Hepatocyte (in vitro differentiated cells): Measurements from ENCODE around the gene CACNA2D1.

Experiments used
- CTCF ChIP-seq: fragments of 200-600 bp; sonication (generic); IDR thresholded peaks from 2 replicates; pipeline ENCODE4 v1.5.1; 2016; ENCODE audit warnings: antibody characterized with exemption, mild to moderate bottlenecking; ENCODE audit not compliant: poor library complexity
- EZH2 ChIP-seq: fragments of 200-600 bp; sonication (generic); IDR thresholded peaks from 2 replicates; pipeline ENCODE4 v1.6.1; 2016; ENCODE audit warnings: antibody characterized with exemption, mild to moderate bottlenecking, borderline replicate concordance

GRCh38 chr7:82331234-82331633 lies 112.3 kb downstream of the CACNA2D1 start:
- TF ChIP-seq CTCF (no peak), EZH2 (no peak)
